ENCODE measurements around the gene MTREX. TPM values are rescaled to one million over a fixed set of nuclear protein-coding genes. Genes with fewer than 3 reads are reported as not detected.
A peak's percentile ranks its signal among the peaks of the same experiment; 100 is the strongest.
"Not testable (repeated sequence)": the region's sequence is repeated elsewhere in the genome, so short reads cannot be mapped to it uniquely, and the experiment has no call there.

MTREX gene
- 219 and 221 TPM in 2 replicates for total RNA-seq (2014; rRNA removed; shearing (Covaris generic))

- DNase-seq (ENCODE audit: low read depth), result peak; percentile 96
Observed at GRCh38 chr5:55307383-55308253, at the start of gene MTREX, which contains the start of gene DHX29. MTREX (plus strand) TSS chr5:55307989; CDS start chr5:55308014, 25 bp downstream. DHX29 (minus strand) TSS chr5:55307694; CDS start chr5:55307573, 121 bp downstream.

GRCh38 chr5:55258339-55258738, 49.5 kb upstream of the MTREX start:
- no peak for DNase-seq (ENCODE audit: low read depth)

- DNase-seq (ENCODE audit: low read depth), result no peak
Observed at GRCh38 chr5:55276771-55277170, 31.0 kb upstream of the MTREX start.

- no peak for DNase-seq (ENCODE audit: low read depth)
Observed at GRCh38 chr5:55278778-55279177, 29.0 kb upstream of the MTREX start.

- no peak for DNase-seq (ENCODE audit: low read depth)
Observed at GRCh38 chr5:55286411-55286933, 21.3 kb upstream of the MTREX start.

GRCh38 chr5:55289808-55290207, 18.0 kb upstream of the MTREX start:
- no peak for DNase-seq (ENCODE audit: low read depth)

- no peak for DNase-seq (ENCODE audit: low read depth)
Observed at GRCh38 chr5:55290991-55291390, 16.8 kb upstream of the MTREX start.

GRCh38 chr5:55294935-55295334, 12.9 kb upstream of the MTREX start:
- no peak for DNase-seq (ENCODE audit: low read depth)

- DNase-seq (ENCODE audit: low read depth), result no peak
Observed at GRCh38 chr5:55300890-55301289, 6.9 kb upstream of the MTREX start.

GRCh38 chr5:55303238-55303690, 4.5 kb upstream of the MTREX start:
- peak; percentile 55 for DNase-seq (ENCODE audit: low read depth)

GRCh38 chr5:55304584-55304983, 3.2 kb upstream of the MTREX start:
- no peak for DNase-seq (ENCODE audit: low read depth)

GRCh38 chr5:55305345-55305744, 2.4 kb upstream of the MTREX start:
- DNase-seq (ENCODE audit: low read depth), result no peak

- DNase-seq (ENCODE audit: low read depth), result peak; percentile 5
Observed at GRCh38 chr5:55306641-55307382, 977 bp upstream of the MTREX start.

GRCh38 chr5:55308254-55308836, 556 bp downstream of the MTREX start:
- peak; percentile 22 for DNase-seq (ENCODE audit: low read depth)

- no peak for DNase-seq (ENCODE audit: low read depth)
Observed at GRCh38 chr5:55313870-55314617, 6.3 kb downstream of the MTREX start.

- no peak for DNase-seq (ENCODE audit: low read depth)
Observed at GRCh38 chr5:55316289-55316688, 8.5 kb downstream of the MTREX start.

- DNase-seq (ENCODE audit: low read depth), result no peak
Observed at GRCh38 chr5:55316837-55317236, 9.0 kb downstream of the MTREX start.

GRCh38 chr5:55318237-55318636, 10.4 kb downstream of the MTREX start:
- not testable (repeated sequence) for DNase-seq (ENCODE audit: low read depth)

- no peak for DNase-seq (ENCODE audit: low read depth)
Observed at GRCh38 chr5:55319491-55319890, 11.7 kb downstream of the MTREX start.

GRCh38 chr5:55320571-55320970, 12.8 kb downstream of the MTREX start:
- DNase-seq (ENCODE audit: low read depth), result no peak

- no peak for DNase-seq (ENCODE audit: low read depth)
Observed at GRCh38 chr5:55324006-55324405, 16.2 kb downstream of the MTREX start.

Measured in Daoy (cell line).